Ammon's horn (tissue), 1 donor: Measurements from ENCODE around the gene KCNQ5.
"Not testable (repeated sequence)": the region's sequence is repeated elsewhere in the genome, so short reads cannot be mapped to it uniquely, and the experiment has no call there.

Experiments
- DNase-seq: peaks from one replicate; pipeline ENCODE4 v3.0.0-alpha.2; 2016; ENCODE audit warnings: low spot score

Gene KCNQ5

GRCh38 chr6:72844614-72845013 lies 222.8 kb downstream of the KCNQ5 start:
- no peak for DNase-seq

GRCh38 chr6:72849346-72849745 lies 227.5 kb downstream of the KCNQ5 start:
- DNase-seq, result no peak

- no peak for DNase-seq
Observed at GRCh38 chr6:72850040-72850439, 228.2 kb downstream of the KCNQ5 start.

- no peak for DNase-seq
Observed at GRCh38 chr6:72850469-72850868, 228.6 kb downstream of the KCNQ5 start.

GRCh38 chr6:72855471-72855870 lies 233.6 kb downstream of the KCNQ5 start:
- DNase-seq, result no peak

- DNase-seq, result no peak
Observed at GRCh38 chr6:72856801-72857200, 234.9 kb downstream of the KCNQ5 start.

GRCh38 chr6:72857791-72858585 lies 236.1 kb downstream of the KCNQ5 start:
- DNase-seq, result no peak

GRCh38 chr6:72861059-72861458 lies 239.2 kb downstream of the KCNQ5 start:
- no peak for DNase-seq

GRCh38 chr6:72861935-72862432 lies 240.1 kb downstream of the KCNQ5 start:
- no peak for DNase-seq

GRCh38 chr6:72863131-72863530 lies 241.3 kb downstream of the KCNQ5 start:
- no peak for DNase-seq

GRCh38 chr6:72864236-72864635 lies 242.4 kb downstream of the KCNQ5 start:
- DNase-seq, result no peak

- no peak for DNase-seq
Observed at GRCh38 chr6:72864799-72865198, 242.9 kb downstream of the KCNQ5 start.

- peak; percentile 10 for DNase-seq
Observed at GRCh38 chr6:72865467-72865866, 243.6 kb downstream of the KCNQ5 start.

- DNase-seq, result no peak
Observed at GRCh38 chr6:72869621-72870020, 247.8 kb downstream of the KCNQ5 start.

GRCh38 chr6:72873433-72873832 lies 251.6 kb downstream of the KCNQ5 start:
- no peak for DNase-seq

- no peak for DNase-seq
Observed at GRCh38 chr6:72876256-72876655, 254.4 kb downstream of the KCNQ5 start.

- no peak for DNase-seq
Observed at GRCh38 chr6:72886170-72886569, 264.3 kb downstream of the KCNQ5 start.

- DNase-seq, result no peak
Observed at GRCh38 chr6:72890233-72890632, 268.4 kb downstream of the KCNQ5 start.

GRCh38 chr6:72890671-72891070 lies 268.8 kb downstream of the KCNQ5 start:
- no peak for DNase-seq

GRCh38 chr6:72892901-72893300 lies 271.0 kb downstream of the KCNQ5 start:
- no peak for DNase-seq

GRCh38 chr6:72894091-72894490 lies 272.2 kb downstream of the KCNQ5 start:
- no peak for DNase-seq

GRCh38 chr6:72898313-72898712 lies 276.4 kb downstream of the KCNQ5 start:
- DNase-seq, result not testable (repeated sequence)

- DNase-seq, result no peak
Observed at GRCh38 chr6:72905705-72906478, 284.0 kb downstream of the KCNQ5 start.
